GM23338 (cell line): ENCODE data around the gene IL17REL. TPM values are rescaled to one million over a fixed set of nuclear protein-coding genes. Genes with fewer than 3 reads are reported as not detected.

ENCODE experiments used
- ETS1 ChIP-seq: IDR thresholded peaks from 2 replicates; pipeline ENCODE4 v1.6.1; 2016; ENCODE audit warnings: antibody characterized with exemption
- POLR2AphosphoS5 ChIP-seq: IDR thresholded peaks from 2 replicates; pipeline ENCODE4 v1.6.1; 2016; ENCODE audit warnings: antibody characterized with exemption, low read depth
- STAT1 ChIP-seq: IDR thresholded peaks from one replicate; pipeline ENCODE4 v1.6.1; 2016; ENCODE audit warnings: antibody characterized with exemption; ENCODE audit not compliant: unreplicated experiment
- ZNF114 ChIP-seq: fragments of 250-450 bp; sonication (Bioruptor Pico); IDR thresholded peaks from 2 replicates; pipeline ENCODE4 v1.5.0; 2020; ENCODE audit warnings: mild to moderate bottlenecking, moderate library complexity
- ZNF462 ChIP-seq: fragments of 250-450 bp; sonication (Bioruptor Pico); IDR thresholded peaks from 2 replicates; pipeline ENCODE4 v1.5.0; 2020; ENCODE audit warnings: mild to moderate bottlenecking, moderate library complexity
- polyA plus RNA-seq: library from polyadenylated mRNA; unstranded; fragments of >200 nt; fragmentation: Nextera tagmentation; extraction: Ambion mirVana; gene quantifications from 2 replicates; pipeline ENCODE4 v1.2.1, GENCODE V29; 2016
- total RNA-seq: library from RNA; depleted of rRNA; stranded (reverse); fragments of >200 nt; shearing (Covaris generic); gene quantifications from 2 replicates; pipeline ENCODE4 v1.2.3, GENCODE V29; 2014
- TF ChIP-seq, protein P1 (sequence below), 2 experiments: fragments of 200-600 bp in 1 of 2; sonication (generic) in 1 of 2; conservative IDR thresholded peaks; 2 replicates each; pipeline versions ENCODE4 v1.5.1 to v1.6.1; 2016 to 2017; ENCODE audit warnings: antibody characterized with exemption in 2 of 2, low read depth in 2 of 2, mild to moderate bottlenecking in 2 of 2, moderate library complexity in 1 of 2

Gene IL17REL
- total and polyA plus RNA-seq, 2 experiments from 2014 or later = 0.31 TPM; not detected in 1

GRCh38 chr22:49959782-49960158, 52.8 kb downstream of the IL17REL start (continued):
- TF ChIP-seq ETS1 = no peak
- TF ChIP-seq, protein P1, sequence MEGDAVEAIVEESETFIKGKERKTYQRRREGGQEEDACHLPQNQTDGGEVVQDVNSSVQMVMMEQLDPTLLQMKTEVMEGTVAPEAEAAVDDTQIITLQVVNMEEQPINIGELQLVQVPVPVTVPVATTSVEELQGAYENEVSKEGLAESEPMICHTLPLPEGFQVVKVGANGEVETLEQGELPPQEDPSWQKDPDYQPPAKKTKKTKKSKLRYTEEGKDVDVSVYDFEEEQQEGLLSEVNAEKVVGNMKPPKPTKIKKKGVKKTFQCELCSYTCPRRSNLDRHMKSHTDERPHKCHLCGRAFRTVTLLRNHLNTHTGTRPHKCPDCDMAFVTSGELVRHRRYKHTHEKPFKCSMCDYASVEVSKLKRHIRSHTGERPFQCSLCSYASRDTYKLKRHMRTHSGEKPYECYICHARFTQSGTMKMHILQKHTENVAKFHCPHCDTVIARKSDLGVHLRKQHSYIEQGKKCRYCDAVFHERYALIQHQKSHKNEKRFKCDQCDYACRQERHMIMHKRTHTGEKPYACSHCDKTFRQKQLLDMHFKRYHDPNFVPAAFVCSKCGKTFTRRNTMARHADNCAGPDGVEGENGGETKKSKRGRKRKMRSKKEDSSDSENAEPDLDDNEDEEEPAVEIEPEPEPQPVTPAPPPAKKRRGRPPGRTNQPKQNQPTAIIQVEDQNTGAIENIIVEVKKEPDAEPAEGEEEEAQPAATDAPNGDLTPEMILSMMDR (conservative IDR thresholded peaks at IDR 0.05; ENCODE audit: low read depth in 2 of 2) = no peak
- TF ChIP-seq POLR2AphosphoS5 = no peak
- TF ChIP-seq ZNF114 = no peak
- TF ChIP-seq ZNF462 (CRISPR knock-in tag) = no peak
- no peak for TF ChIP-seq STAT1
